ENCODE measurements around the gene SSR2. TPM values are rescaled to one million over a fixed set of nuclear protein-coding genes. Genes with fewer than 3 reads are reported as not detected.
A peak's percentile ranks its signal among the peaks of the same experiment; 100 is the strongest.

Gene SSR2
- total RNA-seq, 4 donors from 2014 or later = 103 to 157 (median 146) TPM

GRCh38 chr1:155968051-155968400, 52.7 kb downstream of the SSR2 start:
- Histone ChIP-seq H3K36me3 (peaks cover 0 to 51% of the 10 kb centered on the region in 2 donors), H3K27me3 (no peaks in the 10 kb centered on the region), H3K4me1 (peaks cover 14 to 85% (median 65%) of the 10 kb centered on the region in 3 donors), H3K27ac (peak overlapping the region; percentile 71 to 97 (median 91)), H3K9me3 (no peaks in the 10 kb centered on the region), H3K4me3 (peak overlapping the region in 1 of 2 donors; percentile 27)
- TF ChIP-seq POLR2AphosphoS5 (IDR thresholded peaks at IDR 0.05) = no peak
- no peak for TF ChIP-seq EP300 (IDR thresholded peaks at IDR 0.05)
- TF ChIP-seq POLR2A (IDR thresholded peaks at IDR 0.05) = no peak
- TF ChIP-seq CTCF (IDR thresholded peaks at IDR 0.05) = no peak
- ATAC-seq = no peak
- WGBS, 2 donors (ENCODE audit: low coverage in 1 of 2) = 53% methylated on average over 3 of the region's 7 CpGs; no CpG with 5 or more reads in 1 of the 2 donors

GRCh38 chr1:155967341-155968050, 53.3 kb downstream of the SSR2 start:
- 14 to 25% methylated on average over 7 of the region's 13 CpGs for WGBS, 2 donors (ENCODE audit: low coverage in 1 of 2)
- Histone ChIP-seq H3K27ac (peak overlapping the region; percentile 71 to 97 (median 91)), H3K4me1 (peaks cover 19 to 85% (median 66%) of the 10 kb centered on the region in 3 donors), H3K4me3 (peak overlapping the region in 1 of 2 donors; percentile 27), H3K36me3 (peaks cover 0 to 56% of the 10 kb centered on the region in 2 donors), H3K9me3 (no peaks in the 10 kb centered on the region), H3K27me3 (no peaks in the 10 kb centered on the region)
- peak; percentile 42 for ATAC-seq
- TF ChIP-seq POLR2A (IDR thresholded peaks at IDR 0.05) (no peak), POLR2AphosphoS5 (IDR thresholded peaks at IDR 0.05) (no peak), CTCF (IDR thresholded peaks at IDR 0.05) (no peak), EP300 (IDR thresholded peaks at IDR 0.05) (no peak)

GRCh38 chr1:155966750-155967149, 54.0 kb downstream of the SSR2 start:
- no peaks in the 10 kb centered on the region for H3K9me3 ChIP-seq
- TF ChIP-seq EP300 (IDR thresholded peaks at IDR 0.05) (no peak), POLR2AphosphoS5 (IDR thresholded peaks at IDR 0.05) (no peak), CTCF (IDR thresholded peaks at IDR 0.05) (no peak), POLR2A (IDR thresholded peaks at IDR 0.05) (no peak)
- H3K4me3 ChIP-seq = no peak overlapping the region
- peak overlapping the region in 3 of 4 donors; percentile 89 to 97 (median 93) for H3K27ac ChIP-seq
- peaks cover 21 to 85% (median 65%) of the 10 kb centered on the region in 3 donors for H3K4me1 ChIP-seq
- ATAC-seq = no peak
- no peaks in the 10 kb centered on the region for H3K27me3 ChIP-seq
- peaks cover 0 to 64% of the 10 kb centered on the region in 2 donors for H3K36me3 ChIP-seq
- no CpG with 5 or more reads among the region's 7 CpGs for WGBS, 2 donors (ENCODE audit: low coverage in 1 of 2)

- H3K36me3 ChIP-seq = peaks cover 0 to 70% of the 10 kb centered on the region in 2 donors
- TF ChIP-seq EP300 (IDR thresholded peaks at IDR 0.05) (no peak), POLR2AphosphoS5 (IDR thresholded peaks at IDR 0.05) (no peak), CTCF (IDR thresholded peaks at IDR 0.05) (peak in 1 of 4 experiments; percentile 24)
- H3K4me3 ChIP-seq = no peak overlapping the region
- H3K4me1 ChIP-seq = peaks cover 21 to 85% (median 64%) of the 10 kb centered on the region in 3 donors
- H3K27ac ChIP-seq = peak overlapping the region in 3 of 4 donors; percentile 89 to 97 (median 93)
- no peak for ATAC-seq
- no peaks in the 10 kb centered on the region for H3K9me3 ChIP-seq
- no peaks in the 10 kb centered on the region for H3K27me3 ChIP-seq
- WGBS, 2 donors (ENCODE audit: low coverage in 1 of 2) = 57 to 67% methylated on average over 1 to 3 of the region's 9 CpGs
Observed at GRCh38 chr1:155966135-155966534, 54.6 kb downstream of the SSR2 start.

- Histone ChIP-seq H3K27ac (peak overlapping the region in 1 of 4 donors; percentile 93), H3K27me3 (no peaks in the 10 kb centered on the region), H3K4me3 (no peak overlapping the region), H3K36me3 (peaks cover 0 to 88% of the 10 kb centered on the region in 2 donors), H3K4me1 (peaks cover 23 to 85% (median 56%) of the 10 kb centered on the region in 3 donors), H3K9me3 (no peaks in the 10 kb centered on the region)
- no peak for TF ChIP-seq CTCF (IDR thresholded peaks at IDR 0.05)
- TF ChIP-seq POLR2A (IDR thresholded peaks at IDR 0.05) = no peak
- no peak for ATAC-seq
- 69 to 75% methylated on average over 4 to 5 of the region's 7 CpGs for WGBS, 2 donors (ENCODE audit: low coverage in 1 of 2)
Observed at GRCh38 chr1:155964193-155964592, 56.6 kb downstream of the SSR2 start.
